AML-193 (cell line): ENCODE data around the gene ZNF892.
"Not testable (repeated sequence)": the region's sequence is repeated elsewhere in the genome, so short reads cannot be mapped to it uniquely, and the experiment has no call there.

Source experiments
- DNase-seq, 2 experiments: peaks; one replicate each; lab custom pipeline; 2025; lab: John Stamatoyannopoulos, UW

The ZNF892 gene

GRCh38 chr2:95231723-95232122 lies 24.4 kb downstream of the ZNF892 start:
- DNase-seq: peak; percentile 40 to 45

- no peak for DNase-seq
Measured at GRCh38 chr2:95232232-95232631, 24.9 kb downstream of the ZNF892 start.

- DNase-seq: no peak
Measured at GRCh38 chr2:95234286-95234785, 27.0 kb downstream of the ZNF892 start.

GRCh38 chr2:95234816-95235215 lies 27.5 kb downstream of the ZNF892 start:
- DNase-seq: no peak

GRCh38 chr2:95238131-95238530 lies 30.8 kb downstream of the ZNF892 start:
- no peak for DNase-seq

GRCh38 chr2:95240091-95240490 lies 32.8 kb downstream of the ZNF892 start:
- DNase-seq: no peak

- no peak for DNase-seq
Measured at GRCh38 chr2:95240556-95240955, 33.2 kb downstream of the ZNF892 start.

- DNase-seq: not testable (repeated sequence)
Measured at GRCh38 chr2:95242084-95242483, 34.8 kb downstream of the ZNF892 start.
